CD4-positive, alpha-beta memory T cell (primary cell): ENCODE results near the gene SC5D. TPM values are rescaled to one million over a fixed set of nuclear protein-coding genes. Genes with fewer than 3 reads are reported as not detected.

Source experiments
- CTCF ChIA-PET: fragments of 350-600 bp; sonication (Branson Sonifier 250); formaldehyde crosslinking; loops from one replicate; lab custom pipeline; 2021; ENCODE audit warnings: inconsistent platforms; ENCODE audit not compliant: partially characterized antibody; lab: Charles Lee
- POLR2A ChIA-PET: fragments of 350-600 bp; sonication (Branson Sonifier 250); formaldehyde crosslinking; loops from one replicate; lab custom pipeline; 2021; ENCODE audit not compliant: partially characterized antibody; lab: Charles Lee
- DNase-seq, 5 donors: peaks; one replicate each; pipeline versions ENCODE4 v3.0.0 to v3.0.0-alpha.2; 2020 to 2022; ENCODE audit warnings: mixed read lengths in 1 of 5
- H3K27ac ChIP-seq: one replicate; pipeline ENCODE4 v1.7.0; 2013; ENCODE audit warnings: low read depth, low read length
- H3K27me3 ChIP-seq: 2 replicates; pipeline ENCODE4 v1.7.0; 2013; ENCODE audit warnings: mild to moderate bottlenecking, low read length, moderate library complexity; ENCODE audit not compliant: insufficient read depth
- H3K36me3 ChIP-seq: 2 replicates; pipeline ENCODE4 v1.7.0; 2013; ENCODE audit warnings: mild to moderate bottlenecking, low read length, moderate library complexity; ENCODE audit not compliant: insufficient read depth
- H3K4me1 ChIP-seq: 2 replicates; pipeline ENCODE4 v1.7.0; 2013; ENCODE audit warnings: mild to moderate bottlenecking, low read length, moderate library complexity; ENCODE audit not compliant: insufficient read depth
- H3K4me3 ChIP-seq, 2 donors: one replicate each; pipeline ENCODE4 v1.7.0; 2013; ENCODE audit warnings: low read length in 2 of 2, mild to moderate bottlenecking in 1 of 2
- H3K9me3 ChIP-seq, 2 donors: one replicate each; pipeline ENCODE4 v1.7.0; 2013; ENCODE audit warnings: low read length in 2 of 2, control low read depth in 1 of 2; ENCODE audit not compliant: control insufficient read depth in 1 of 2
- H3K27ac Mint-ChIP-seq, 7 donors: one replicate each; pipeline ENCODE4 v1.8.0; 2020 to 2021; ENCODE audit warnings: mixed read lengths in 7 of 7, mild to moderate bottlenecking in 6 of 7, inconsistent platforms in 3 of 7, moderate library complexity in 3 of 7
- H3K27me3 Mint-ChIP-seq, 2 donors: one replicate each; pipeline ENCODE4 v1.8.0; 2020 to 2021; ENCODE audit warnings: mixed read lengths in 2 of 2
- H3K36me3 Mint-ChIP-seq, 2 donors: one replicate each; pipeline ENCODE4 v1.8.0; 2020 to 2021; ENCODE audit warnings: mixed read lengths in 2 of 2, inconsistent platforms in 1 of 2, mild to moderate bottlenecking in 1 of 2
- H3K4me1 Mint-ChIP-seq, 4 donors: one replicate each; pipeline ENCODE4 v1.8.0; 2020 to 2021; ENCODE audit warnings: mixed read lengths in 4 of 4, mild to moderate bottlenecking in 1 of 4
- H3K4me3 Mint-ChIP-seq, 8 donors: one replicate each; pipeline ENCODE4 v1.8.0; 2020 to 2021; ENCODE audit warnings: mixed read lengths in 8 of 8, mild to moderate bottlenecking in 7 of 8, moderate library complexity in 6 of 8, inconsistent platforms in 3 of 8
- H3K9me3 Mint-ChIP-seq, 8 donors: one replicate each; pipeline ENCODE4 v1.8.0; 2020 to 2021; ENCODE audit warnings: mixed read lengths in 8 of 8, mild to moderate bottlenecking in 5 of 8, inconsistent platforms in 3 of 8, moderate library complexity in 1 of 8
- intact Hi-C: fragments of 100-400 bp; cut with micrococcal nuclease; formaldehyde crosslinking; loops from one replicate; pipeline ENCODE4 v1.15.1; 2023
- polyA plus RNA-seq, 2 donors: library from polyadenylated mRNA; unstranded; fragments of 300-500 nt; fragmentation: Illumina TruSeq; gene quantifications; one replicate each; pipeline ENCODE4 v1.2.3, GENCODE V29; 2021
- total RNA-seq, 2 experiments: library from RNA; stranded (reverse); gene quantifications; one replicate each; pipeline ENCODE4 v1.2.3, GENCODE V29; 2021

SC5D gene
- total and polyA plus RNA-seq, 4 experiments from 2014 or later: 8.2 to 28.7 (median 22.0) TPM

- H3K9me3 ChIP-seq: no peaks in the 10 kb centered on the region
- peaks cover 3 to 4% of the 10 kb centered on the region in 2 donors for H3K27me3 Mint-ChIP-seq
- H3K4me3 Mint-ChIP-seq: no peak overlapping the region
- H3K4me3 ChIP-seq: no peak overlapping the region
- intact Hi-C loops: no loop called here
- H3K36me3 ChIP-seq: no peaks in the 10 kb centered on the region
- H3K27ac Mint-ChIP-seq: no peak overlapping the region
- no peaks in the 10 kb centered on the region for H3K4me1 ChIP-seq
- ChIA-PET POLR2A (interaction anchor here (0.6 to 1.3 kb wide), 2 partner anchors 8 to 25 kb away, joined by 3 read pairs; no protein-coding TSS in a partner anchor), CTCF (no interaction called here)
- no peak for DNase-seq
- H3K36me3 Mint-ChIP-seq: no peaks in the 10 kb centered on the region
- no peaks in the 10 kb centered on the region for H3K27me3 ChIP-seq
- peaks cover 0 to 2% (median 0%) of the 10 kb centered on the region in 8 donors for H3K9me3 Mint-ChIP-seq
- no peak overlapping the region for H3K27ac ChIP-seq
- peaks cover 0 to 6% (median under 1%) of the 10 kb centered on the region in 4 donors for H3K4me1 Mint-ChIP-seq
Measured at GRCh38 chr11:121351083-121351630, 58.6 kb downstream of the SC5D start.

GRCh38 chr11:121352251-121352891 is 59.8 kb downstream of the SC5D start:
- no peaks in the 10 kb centered on the region for H3K27me3 ChIP-seq
- H3K27ac ChIP-seq: no peak overlapping the region
- ChIA-PET POLR2A (interaction anchor here (0.8 kb wide), 2 partner anchors 67 to 99 kb away, joined by 3 read pairs; no protein-coding TSS in a partner anchor), CTCF (interaction anchor here (0.6 to 0.9 kb wide), 2 partner anchors 9 to 32 kb away, joined by 3 read pairs; no protein-coding TSS in a partner anchor)
- Mint-ChIP-seq H3K4me1 (peaks cover 0 to 10% (median 2%) of the 10 kb centered on the region in 4 donors), H3K36me3 (no peaks in the 10 kb centered on the region), H3K4me3 (no peak overlapping the region), H3K27ac (peak overlapping the region in 1 of 7 donors; percentile 3), H3K9me3 (peaks cover 0 to 2% (median 0%) of the 10 kb centered on the region in 8 donors), H3K27me3 (peaks cover 3 to 4% of the 10 kb centered on the region in 2 donors)
- no peaks in the 10 kb centered on the region for H3K9me3 ChIP-seq
- H3K4me1 ChIP-seq: no peaks in the 10 kb centered on the region
- DNase-seq: no peak
- H3K36me3 ChIP-seq: no peaks in the 10 kb centered on the region
- no peak overlapping the region for H3K4me3 ChIP-seq
- intact Hi-C loops: no loop called here

DNA sequence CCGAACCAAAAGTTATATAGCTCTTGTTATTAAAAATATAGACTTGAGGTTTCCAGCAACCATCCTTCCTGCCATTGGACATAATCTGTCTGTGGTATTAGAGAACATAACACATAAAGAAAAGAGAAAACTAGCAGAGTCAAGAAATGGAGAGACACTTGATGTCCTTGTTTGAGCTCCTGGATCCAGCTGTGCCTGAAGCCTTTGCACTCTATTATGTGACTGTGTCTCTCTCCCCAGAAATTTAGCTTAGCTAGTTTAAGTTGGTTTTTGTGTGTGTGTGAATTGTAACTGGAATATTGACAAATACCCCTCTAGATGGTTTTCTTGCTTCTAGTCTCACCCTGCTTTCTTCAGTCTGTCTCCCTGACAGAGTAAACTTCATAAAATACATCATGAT is 61.6 kb downstream of the SC5D start:
- H3K36me3 ChIP-seq: no peaks in the 10 kb centered on the region
- H3K27me3 Mint-ChIP-seq: peaks cover 1 to 4% of the 10 kb centered on the region in 2 donors
- no peaks in the 10 kb centered on the region for H3K36me3 Mint-ChIP-seq
- no peak overlapping the region for H3K4me3 Mint-ChIP-seq
- ChIA-PET POLR2A (interaction anchor here (0.5 to 1.0 kb wide), 2 partner anchors 14 to 127 kb away, joined by 3 to 4 read pairs; no protein-coding TSS in a partner anchor), CTCF (interaction anchor here (1.7 kb wide), 1 partner anchor 13 kb away, joined by 6 read pairs; no protein-coding TSS in a partner anchor)
- no peaks in the 10 kb centered on the region for H3K9me3 ChIP-seq
- H3K9me3 Mint-ChIP-seq: peaks cover 0 to 5% (median 0%) of the 10 kb centered on the region in 8 donors
- no peak for DNase-seq
- H3K4me1 Mint-ChIP-seq: peaks cover 0 to 9% (median 3%) of the 10 kb centered on the region in 4 donors
- no peaks in the 10 kb centered on the region for H3K4me1 ChIP-seq
- intact Hi-C loops: no loop called here
- no peak overlapping the region for H3K27ac ChIP-seq
- H3K4me3 ChIP-seq: no peak overlapping the region
- no peak overlapping the region for H3K27ac Mint-ChIP-seq
- H3K27me3 ChIP-seq: no peaks in the 10 kb centered on the region

GRCh38 chr11:121356357-121356756 is 63.8 kb downstream of the SC5D start:
- no peak overlapping the region for H3K4me3 Mint-ChIP-seq
- no peaks in the 10 kb centered on the region for H3K27me3 ChIP-seq
- CTCF ChIA-PET: no interaction called here

More at GRCh38 chr11:121356357-121356756, 63.8 kb downstream of the SC5D start:
- Histone ChIP-seq H3K27ac (no peak overlapping the region), H3K4me3 (no peak overlapping the region), H3K9me3 (no peaks in the 10 kb centered on the region), H3K4me1 (no peaks in the 10 kb centered on the region), H3K36me3 (no peaks in the 10 kb centered on the region)
- H3K27me3 Mint-ChIP-seq: peaks cover 1 to 4% of the 10 kb centered on the region in 2 donors
- POLR2A ChIA-PET: interaction anchor here (0.9 to 1.5 kb wide), 2 partner anchors 9 to 12 kb away, joined by 3 to 6 read pairs; no protein-coding TSS in a partner anchor
- intact Hi-C loops: no loop called here
- H3K27ac Mint-ChIP-seq: no peak overlapping the region
- peaks cover 0 to 5% (median 2%) of the 10 kb centered on the region in 4 donors for H3K4me1 Mint-ChIP-seq
- no peaks in the 10 kb centered on the region for H3K36me3 Mint-ChIP-seq
- H3K9me3 Mint-ChIP-seq: peaks cover 0 to 5% (median 0%) of the 10 kb centered on the region in 8 donors
- no peak for DNase-seq

Other genes with a start within 250 kb of the SC5D start
- gene TECTA, start 191.5 kb upstream of the SC5D start, total RNA-seq: under 1 TPM; 0.33 to 0.38 TPM
- under 1 TPM in 1 of 2 donors, not detected in 1; 0.07 TPM for gene TECTA, start 191.5 kb upstream of the SC5D start, polyA plus RNA-seq
- gene SORL1, start 159.5 kb downstream of the SC5D start, total RNA-seq: 100 to 1,000 TPM; 610 to 660 TPM
- gene SORL1, start 159.5 kb downstream of the SC5D start, polyA plus RNA-seq: 100 to 1,000 TPM; 159 to 283 TPM